ENCODE data around the gene POLRMT.
A peak's percentile ranks its signal among the peaks of the same experiment; 100 is the strongest.
"Not testable (repeated sequence)": the region's sequence is repeated elsewhere in the genome, so short reads cannot be mapped to it uniquely, and the experiment has no call there.

POLRMT gene

DNA sequence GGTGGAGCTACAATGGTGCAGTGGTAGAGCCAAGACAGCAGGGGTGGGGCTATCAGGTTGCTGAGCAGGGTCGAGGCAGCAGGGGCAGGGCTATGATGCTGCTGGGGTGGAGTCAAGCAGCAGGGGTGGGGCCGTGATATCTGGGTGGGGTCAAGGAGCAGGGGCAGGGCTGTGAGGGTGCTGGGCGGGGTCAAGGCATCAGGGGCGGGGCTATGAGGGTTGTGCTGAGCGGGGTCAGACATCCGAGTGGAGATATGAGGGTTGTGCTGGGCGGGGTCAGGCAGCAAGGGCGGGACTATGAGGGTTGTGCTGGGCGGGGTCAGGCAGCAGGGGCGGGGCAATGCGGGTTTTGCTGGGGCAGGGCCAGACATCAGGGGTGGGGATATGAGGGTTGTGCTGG, 29.0 kb downstream of the POLRMT start:
- DNase-seq (ENCODE audit: extremely low read depth, insufficient read length), result peak; percentile 78
- Histone ChIP-seq H3K4me3 (replicated peaks; ENCODE audit: low read depth, low read length) (no peak overlapping the region), H3K36me3 (ENCODE audit: control insufficient read depth, insufficient read depth, low read length) (no peaks in the 10 kb centered on the region), H3K27me3 (replicated peaks; ENCODE audit: control insufficient read depth, insufficient read depth, low read length) (no peaks in the 10 kb centered on the region)
- TF ChIP-seq CTCF (IDR thresholded peaks at IDR 0.05; ENCODE audit: insufficient read depth, low read length, poor library complexity, severe bottlenecking), result no peak

- not testable (repeated sequence) for H3K27me3 ChIP-seq (replicated peaks; ENCODE audit: control insufficient read depth, insufficient read depth, low read length); DNase-seq (ENCODE audit: extremely low read depth, insufficient read length); H3K36me3 ChIP-seq (ENCODE audit: control insufficient read depth, insufficient read depth, low read length); H3K4me3 ChIP-seq (replicated peaks; ENCODE audit: low read depth, low read length)
Measured at GRCh38 chr19:603779-604178, 29.6 kb downstream of the POLRMT start.

GRCh38 chr19:603302-603639, 30.1 kb downstream of the POLRMT start:
- not testable (repeated sequence) for H3K27me3 ChIP-seq (replicated peaks; ENCODE audit: control insufficient read depth, insufficient read depth, low read length); H3K36me3 ChIP-seq (ENCODE audit: control insufficient read depth, insufficient read depth, low read length); H3K4me3 ChIP-seq (replicated peaks; ENCODE audit: low read depth, low read length); DNase-seq (ENCODE audit: extremely low read depth, insufficient read length)

GRCh38 chr19:602391-603301, 30.7 kb downstream of the POLRMT start:
- TF ChIP-seq CTCF (IDR thresholded peaks at IDR 0.05; ENCODE audit: insufficient read depth, low read length, poor library complexity, severe bottlenecking), result no peak
- DNase-seq (ENCODE audit: extremely low read depth, insufficient read length), result no peak
- Histone ChIP-seq H3K36me3 (ENCODE audit: control insufficient read depth, insufficient read depth, low read length) (no peaks in the 10 kb centered on the region), H3K4me3 (replicated peaks; ENCODE audit: low read depth, low read length) (no peak overlapping the region), H3K27me3 (replicated peaks; ENCODE audit: control insufficient read depth, insufficient read depth, low read length) (no peaks in the 10 kb centered on the region)

DNA sequence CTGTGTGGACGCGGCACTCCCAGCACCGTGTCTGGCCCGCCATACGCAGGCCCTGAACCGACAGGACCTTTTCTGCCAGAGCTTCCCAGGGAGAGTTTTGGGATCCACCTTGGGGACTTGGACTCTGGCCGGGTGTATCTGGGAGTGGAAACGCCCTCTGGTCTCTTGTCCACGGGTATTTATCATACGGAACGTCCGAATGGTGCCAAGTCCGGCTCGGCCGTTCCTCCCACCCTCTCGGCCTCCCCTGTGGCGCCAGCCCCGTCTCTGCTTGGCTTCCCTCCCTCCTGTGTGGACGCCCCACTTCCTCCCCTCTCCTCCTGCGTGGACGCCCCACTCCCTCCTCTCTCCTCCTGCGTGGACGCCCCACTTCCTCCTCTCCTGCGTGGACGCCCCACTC, 31.5 kb downstream of the POLRMT start:
- Histone ChIP-seq H3K27me3 (replicated peaks; ENCODE audit: control insufficient read depth, insufficient read depth, low read length) (no peaks in the 10 kb centered on the region), H3K36me3 (ENCODE audit: control insufficient read depth, insufficient read depth, low read length) (no peaks in the 10 kb centered on the region), H3K4me3 (replicated peaks; ENCODE audit: low read depth, low read length) (no peak overlapping the region)
- no peak for TF ChIP-seq CTCF (IDR thresholded peaks at IDR 0.05; ENCODE audit: insufficient read depth, low read length, poor library complexity, severe bottlenecking)
- no peak for DNase-seq (ENCODE audit: extremely low read depth, insufficient read length)

GRCh38 chr19:601310-601709, 32.0 kb downstream of the POLRMT start:
- TF ChIP-seq CTCF (IDR thresholded peaks at IDR 0.05; ENCODE audit: insufficient read depth, low read length, poor library complexity, severe bottlenecking), result no peak
- Histone ChIP-seq H3K36me3 (ENCODE audit: control insufficient read depth, insufficient read depth, low read length) (no peaks in the 10 kb centered on the region), H3K4me3 (replicated peaks; ENCODE audit: low read depth, low read length) (no peak overlapping the region), H3K27me3 (replicated peaks; ENCODE audit: control insufficient read depth, insufficient read depth, low read length) (no peaks in the 10 kb centered on the region)
- no peak for DNase-seq (ENCODE audit: extremely low read depth, insufficient read length)
